Measurements from ENCODE around the gene NFIB.

Gene NFIB

DNA sequence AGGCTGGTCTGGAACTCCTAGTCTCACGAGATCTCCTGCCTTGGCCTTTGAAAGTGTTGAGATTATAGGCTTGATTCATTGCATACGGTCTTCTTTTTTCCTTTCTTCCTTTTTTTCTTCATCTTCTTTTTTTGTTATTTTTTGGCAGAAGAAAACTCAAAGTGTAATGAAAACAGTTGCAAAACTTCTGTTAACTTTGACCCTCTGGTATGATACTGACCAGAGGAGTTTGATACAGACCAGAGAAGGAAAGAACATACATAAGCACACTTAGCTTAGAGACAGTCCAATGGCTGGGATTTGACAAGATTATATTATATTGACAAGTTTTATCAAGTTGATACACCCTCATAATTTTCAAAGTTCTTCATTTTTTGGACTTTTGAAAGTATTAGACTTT lies 181.2 kb downstream of the NFIB start:
- no peak for TF ChIP-seq ZFX (IDR thresholded peaks at IDR 0.05; ENCODE audit: borderline replicate concordance)
- TF ChIP-seq, protein P1, sequence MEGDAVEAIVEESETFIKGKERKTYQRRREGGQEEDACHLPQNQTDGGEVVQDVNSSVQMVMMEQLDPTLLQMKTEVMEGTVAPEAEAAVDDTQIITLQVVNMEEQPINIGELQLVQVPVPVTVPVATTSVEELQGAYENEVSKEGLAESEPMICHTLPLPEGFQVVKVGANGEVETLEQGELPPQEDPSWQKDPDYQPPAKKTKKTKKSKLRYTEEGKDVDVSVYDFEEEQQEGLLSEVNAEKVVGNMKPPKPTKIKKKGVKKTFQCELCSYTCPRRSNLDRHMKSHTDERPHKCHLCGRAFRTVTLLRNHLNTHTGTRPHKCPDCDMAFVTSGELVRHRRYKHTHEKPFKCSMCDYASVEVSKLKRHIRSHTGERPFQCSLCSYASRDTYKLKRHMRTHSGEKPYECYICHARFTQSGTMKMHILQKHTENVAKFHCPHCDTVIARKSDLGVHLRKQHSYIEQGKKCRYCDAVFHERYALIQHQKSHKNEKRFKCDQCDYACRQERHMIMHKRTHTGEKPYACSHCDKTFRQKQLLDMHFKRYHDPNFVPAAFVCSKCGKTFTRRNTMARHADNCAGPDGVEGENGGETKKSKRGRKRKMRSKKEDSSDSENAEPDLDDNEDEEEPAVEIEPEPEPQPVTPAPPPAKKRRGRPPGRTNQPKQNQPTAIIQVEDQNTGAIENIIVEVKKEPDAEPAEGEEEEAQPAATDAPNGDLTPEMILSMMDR (IDR thresholded peaks at IDR 0.05): no peak
- H3K27ac ChIP-seq: no peak overlapping the region

DNA sequence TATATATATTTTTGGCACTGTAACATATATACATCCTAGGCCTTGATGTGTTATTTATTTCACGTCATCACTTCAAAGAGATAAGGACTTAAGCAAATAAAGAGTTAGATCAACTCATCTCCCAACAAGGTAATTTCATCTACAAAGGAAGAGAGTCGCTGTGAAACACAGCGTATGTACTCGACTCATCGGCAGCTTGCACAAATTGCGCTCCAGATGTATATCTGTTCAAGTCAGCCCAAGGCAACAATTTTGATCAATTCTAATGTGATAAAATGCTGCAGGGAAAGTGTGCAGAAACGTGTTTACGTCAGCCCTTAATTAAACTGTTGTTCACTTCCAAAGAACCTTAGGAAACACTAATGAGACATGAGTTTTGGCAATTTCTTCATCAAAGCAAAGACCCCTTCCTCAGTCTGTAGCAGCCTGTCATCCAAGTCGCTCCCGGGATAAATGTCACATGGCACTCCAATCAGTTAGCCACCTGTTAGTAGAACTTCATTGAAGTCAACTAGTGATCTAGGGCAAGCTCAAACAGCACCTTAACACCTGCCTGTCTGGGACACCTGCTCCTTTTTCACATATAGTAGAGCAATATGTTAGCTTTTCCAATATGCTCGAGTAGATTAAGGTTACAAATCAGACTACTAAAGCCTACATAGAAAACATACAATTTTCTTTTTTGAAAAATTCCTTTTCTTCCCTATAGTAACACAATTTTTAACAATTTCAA lies 182.4 kb downstream of the NFIB start:
- no peak for TF ChIP-seq ZFX (IDR thresholded peaks at IDR 0.05; ENCODE audit: borderline replicate concordance)
- TF ChIP-seq, protein P1 (IDR thresholded peaks at IDR 0.05): no peak

GRCh38 chr9:14127656-14128055 lies 186.3 kb downstream of the NFIB start:
- H3K27ac ChIP-seq: no peak overlapping the region
- no peak for TF ChIP-seq ZFX (IDR thresholded peaks at IDR 0.05; ENCODE audit: borderline replicate concordance)
- TF ChIP-seq, protein P1 (IDR thresholded peaks at IDR 0.05): no peak

More for the DNA sequence above, 182.4 kb downstream of the NFIB start:
- no peak overlapping the region for H3K27ac ChIP-seq

DNA sequence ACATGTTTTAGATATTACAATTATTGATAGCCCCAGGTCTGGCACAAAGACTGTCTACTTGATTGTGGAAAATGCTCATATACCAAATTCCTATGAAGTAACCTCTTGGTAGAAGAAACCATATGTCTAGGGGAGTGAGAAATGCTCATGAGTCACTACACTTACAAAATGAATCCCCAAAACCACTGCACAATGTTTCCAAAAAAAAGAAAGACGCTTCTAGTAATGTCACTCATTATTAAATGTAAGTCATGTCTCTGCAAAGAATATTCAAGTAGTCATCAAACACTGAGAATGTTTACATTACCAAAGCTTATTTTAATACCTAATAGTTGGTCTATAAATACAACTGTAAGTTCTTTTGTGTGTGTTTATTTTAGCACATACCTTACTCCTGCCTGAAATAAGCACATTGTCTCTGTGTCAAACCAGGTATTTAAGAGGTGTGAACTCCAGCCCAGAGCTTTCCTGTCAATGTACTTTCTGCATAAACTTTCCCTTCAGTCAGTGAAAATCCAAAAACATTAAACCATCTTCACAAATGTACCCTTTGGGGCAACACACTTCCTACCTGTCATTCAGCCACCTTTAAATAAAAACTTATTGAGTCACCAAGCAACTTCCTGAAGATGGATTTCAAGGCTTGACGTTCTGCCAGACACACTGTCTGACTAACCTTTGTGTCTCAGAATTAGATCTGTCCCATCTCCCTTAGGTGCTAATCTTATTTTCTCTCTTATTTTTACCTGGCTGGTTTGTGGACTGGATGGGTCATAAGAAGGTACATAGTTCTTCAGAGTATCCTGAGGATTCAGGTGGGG lies 194.0 kb downstream of the NFIB start:
- H3K27ac ChIP-seq: peak overlapping the region; percentile 19; the same call in 1 of the 2 replicates
- no peak for TF ChIP-seq ZFX (IDR thresholded peaks at IDR 0.05; ENCODE audit: borderline replicate concordance)
- TF ChIP-seq, protein P1 (IDR thresholded peaks at IDR 0.05): no peak

GRCh38 chr9:14112226-14112625 lies 201.7 kb downstream of the NFIB start:
- H3K27ac ChIP-seq: no peak overlapping the region
- TF ChIP-seq, protein P1 (IDR thresholded peaks at IDR 0.05): no peak
- TF ChIP-seq ZFX (IDR thresholded peaks at IDR 0.05; ENCODE audit: borderline replicate concordance): no peak

- TF ChIP-seq ZFX (IDR thresholded peaks at IDR 0.05; ENCODE audit: borderline replicate concordance): no peak
- TF ChIP-seq, protein P1 (IDR thresholded peaks at IDR 0.05): no peak
- H3K27ac ChIP-seq: no peak overlapping the region
Observed at GRCh38 chr9:14111696-14112095, 202.2 kb downstream of the NFIB start.

DNA sequence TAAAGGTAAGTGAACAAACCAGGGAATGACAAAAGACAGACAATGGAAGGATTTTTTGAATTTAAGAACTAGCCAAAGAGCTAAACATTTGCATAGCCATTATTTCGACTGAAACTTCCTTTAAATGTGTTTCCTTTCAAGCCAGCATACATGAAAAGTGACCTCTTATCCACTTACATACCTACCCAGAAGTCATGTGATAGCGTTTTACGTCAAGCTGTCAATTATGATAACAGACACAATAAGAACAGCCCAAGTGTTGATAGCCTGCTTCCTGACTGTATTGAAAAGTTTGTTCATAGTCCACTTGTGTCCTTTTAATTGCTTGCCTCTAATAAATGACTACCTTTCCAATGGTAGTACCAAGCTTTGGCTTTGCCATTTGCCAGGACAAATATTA lies 206.0 kb downstream of the NFIB start:
- TF ChIP-seq, protein P1 (IDR thresholded peaks at IDR 0.05): no peak
- TF ChIP-seq ZFX (IDR thresholded peaks at IDR 0.05; ENCODE audit: borderline replicate concordance): no peak
- H3K27ac ChIP-seq: peak overlapping the region; percentile 85

Data from 22Rv1 (cell line).